Measurements from ENCODE around the gene CDH13. TPM values are rescaled to one million over a fixed set of nuclear protein-coding genes. Genes with fewer than 3 reads are reported as not detected.

The CDH13 gene
- total RNA-seq, 3 donors from 2014 or later, result 4.9 to 11.2 (median 9.8) TPM

DNA sequence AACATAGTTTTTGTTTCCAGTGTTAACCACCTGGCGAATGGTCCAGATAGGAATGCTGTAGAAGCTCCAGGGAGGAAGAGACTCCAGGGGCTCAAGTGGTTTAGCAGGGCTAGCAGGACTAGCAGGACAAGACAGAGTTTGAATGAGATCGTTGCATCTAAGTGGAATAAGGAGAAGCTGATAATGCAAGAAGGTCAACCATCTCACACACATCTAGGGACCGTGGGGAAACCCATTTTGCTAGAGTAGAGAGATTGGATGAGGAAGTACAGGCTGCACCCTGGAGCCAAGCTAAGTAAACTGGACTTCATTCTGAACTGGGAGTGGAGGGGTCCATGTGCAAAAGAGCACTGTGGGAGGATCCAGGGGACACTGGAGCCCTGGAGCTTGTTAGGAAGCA, 1094.9 kb downstream of the CDH13 start:
- H3K4me3 ChIP-seq, result no peak overlapping the region
- TF ChIP-seq, protein P1, sequence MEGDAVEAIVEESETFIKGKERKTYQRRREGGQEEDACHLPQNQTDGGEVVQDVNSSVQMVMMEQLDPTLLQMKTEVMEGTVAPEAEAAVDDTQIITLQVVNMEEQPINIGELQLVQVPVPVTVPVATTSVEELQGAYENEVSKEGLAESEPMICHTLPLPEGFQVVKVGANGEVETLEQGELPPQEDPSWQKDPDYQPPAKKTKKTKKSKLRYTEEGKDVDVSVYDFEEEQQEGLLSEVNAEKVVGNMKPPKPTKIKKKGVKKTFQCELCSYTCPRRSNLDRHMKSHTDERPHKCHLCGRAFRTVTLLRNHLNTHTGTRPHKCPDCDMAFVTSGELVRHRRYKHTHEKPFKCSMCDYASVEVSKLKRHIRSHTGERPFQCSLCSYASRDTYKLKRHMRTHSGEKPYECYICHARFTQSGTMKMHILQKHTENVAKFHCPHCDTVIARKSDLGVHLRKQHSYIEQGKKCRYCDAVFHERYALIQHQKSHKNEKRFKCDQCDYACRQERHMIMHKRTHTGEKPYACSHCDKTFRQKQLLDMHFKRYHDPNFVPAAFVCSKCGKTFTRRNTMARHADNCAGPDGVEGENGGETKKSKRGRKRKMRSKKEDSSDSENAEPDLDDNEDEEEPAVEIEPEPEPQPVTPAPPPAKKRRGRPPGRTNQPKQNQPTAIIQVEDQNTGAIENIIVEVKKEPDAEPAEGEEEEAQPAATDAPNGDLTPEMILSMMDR (IDR thresholded peaks at IDR 0.05), result no peak
- no peaks in the 10 kb centered on the region for H3K9me3 ChIP-seq
- no peak for DNase-seq
- ATAC-seq, result no peak
- H3K4me1 ChIP-seq (ENCODE audit: low read depth), result no peaks in the 10 kb centered on the region
- intact Hi-C loops (cut with DNase I, micrococcal nuclease), result no loop called here
- H3K36me3 ChIP-seq (ENCODE audit: low read depth), result no peaks in the 10 kb centered on the region

DNA sequence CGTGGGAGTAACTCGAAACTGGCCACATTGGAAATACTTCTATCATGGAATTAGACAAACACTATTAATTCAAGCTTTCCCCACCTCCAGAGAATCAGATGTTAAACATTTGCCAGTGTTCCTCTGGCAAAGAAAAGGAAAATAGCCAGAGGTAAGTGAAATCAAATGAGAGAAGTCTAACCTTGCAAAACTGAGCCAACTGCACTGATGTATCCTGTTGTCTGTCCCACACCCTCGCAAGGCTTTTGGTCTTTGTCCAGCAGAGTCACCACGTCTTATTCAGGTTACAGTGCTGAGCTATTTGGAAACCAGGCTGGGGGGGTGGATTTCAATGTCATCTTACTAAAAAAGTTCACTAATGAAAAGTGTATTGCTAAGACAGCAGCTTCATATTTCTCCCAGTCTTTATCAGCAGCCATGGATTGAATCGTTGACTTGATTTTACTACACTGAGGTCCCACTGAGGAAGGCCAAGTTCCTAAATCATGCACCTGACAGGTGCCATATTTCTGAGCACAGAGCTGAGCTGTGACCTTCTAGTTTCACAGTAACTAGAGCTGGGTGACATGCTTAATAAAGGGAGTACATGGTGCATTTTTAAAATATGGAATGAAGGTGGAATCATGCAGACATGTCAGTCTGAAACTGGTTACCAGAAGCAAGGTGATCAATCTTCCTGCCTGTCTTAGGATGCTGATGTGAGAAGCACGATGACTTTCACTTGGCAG, 1095.9 kb downstream of the CDH13 start:
- TF ChIP-seq, protein P1 (IDR thresholded peaks at IDR 0.05), result no peak
- H3K4me1 ChIP-seq (ENCODE audit: low read depth), result no peaks in the 10 kb centered on the region

DNA sequence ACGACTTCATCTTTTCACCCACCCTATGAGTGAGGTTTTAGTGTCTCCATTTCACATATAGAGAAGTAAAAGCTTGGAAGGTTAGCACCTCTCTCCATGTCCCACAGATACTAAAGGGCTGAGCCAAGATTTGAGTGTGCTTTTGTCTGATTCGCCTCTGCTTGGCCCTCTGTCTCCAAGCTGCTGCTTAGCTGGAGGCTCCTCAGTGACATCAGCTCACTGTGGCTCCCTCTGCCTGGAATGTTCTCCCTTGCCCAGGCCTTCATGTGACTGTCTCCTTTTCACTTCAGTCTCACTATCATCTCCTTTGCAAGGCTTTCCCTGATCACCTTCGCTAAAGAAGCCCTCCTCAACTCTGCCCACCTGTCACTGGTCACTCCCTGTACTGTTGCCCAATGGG, 1096.5 kb downstream of the CDH13 start:
- ATAC-seq (no peak), DNase-seq (no peak)
- intact Hi-C loops (cut with DNase I, micrococcal nuclease), result no loop called here
- Histone ChIP-seq H3K4me1 (ENCODE audit: low read depth) (no peaks in the 10 kb centered on the region), H3K4me3 (no peak overlapping the region), H3K9me3 (no peaks in the 10 kb centered on the region), H3K36me3 (ENCODE audit: low read depth) (no peaks in the 10 kb centered on the region)
- TF ChIP-seq, protein P1 (IDR thresholded peaks at IDR 0.05), result no peak

More for the DNA sequence above, 1095.9 kb downstream of the CDH13 start:
- ATAC-seq (no peak), DNase-seq (no peak)
- Histone ChIP-seq H3K4me3 (no peak overlapping the region), H3K9me3 (no peaks in the 10 kb centered on the region), H3K36me3 (ENCODE audit: low read depth) (no peaks in the 10 kb centered on the region)
- intact Hi-C loops (cut with DNase I, micrococcal nuclease), result no loop called here

DNA sequence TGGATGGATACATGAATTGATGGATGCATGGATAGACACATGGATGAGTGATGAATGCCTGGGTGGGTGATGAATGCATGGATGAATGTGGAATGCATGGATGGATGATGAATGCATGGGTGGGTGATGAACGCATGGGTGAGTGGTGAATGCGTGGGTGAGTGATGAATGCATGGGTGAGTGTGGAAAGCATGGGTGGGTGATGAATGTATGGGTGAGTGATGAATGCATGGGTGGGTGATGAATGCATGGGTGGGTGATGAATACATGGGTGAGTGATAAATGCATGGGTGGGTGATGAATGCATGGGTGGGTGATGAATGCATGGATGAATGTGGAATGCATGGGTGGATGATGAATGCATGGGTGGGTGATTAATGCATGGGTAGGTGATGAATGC, 1097.1 kb downstream of the CDH13 start:
- intact Hi-C loops (cut with DNase I, micrococcal nuclease), result no loop called here

DNA sequence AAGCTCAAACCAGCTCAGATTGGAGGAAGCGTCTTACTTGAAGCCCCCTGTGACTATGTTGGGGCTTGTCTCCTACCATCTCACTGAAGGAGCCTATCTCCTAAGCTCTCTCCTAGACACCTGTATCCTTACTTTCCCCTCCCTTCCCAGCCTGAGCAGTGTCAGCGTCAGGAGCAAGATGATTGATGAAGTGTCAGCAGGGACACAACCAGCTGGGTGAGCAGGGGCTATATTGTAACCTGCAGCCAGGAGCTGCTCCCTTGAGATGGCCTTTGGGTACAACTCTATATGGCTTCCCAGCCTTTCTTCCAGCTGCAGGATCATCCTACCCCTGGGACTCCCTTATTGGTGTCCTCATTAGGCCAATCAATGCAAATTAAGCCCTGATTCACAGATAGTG, 1097.8 kb downstream of the CDH13 start:
- Histone ChIP-seq H3K4me3 (no peak overlapping the region), H3K9me3 (no peaks in the 10 kb centered on the region), H3K4me1 (ENCODE audit: low read depth) (no peaks in the 10 kb centered on the region), H3K36me3 (ENCODE audit: low read depth) (no peaks in the 10 kb centered on the region)
- DNase-seq (no peak), ATAC-seq (no peak)
- intact Hi-C loops (cut with DNase I, micrococcal nuclease), result no loop called here
- TF ChIP-seq, protein P1 (IDR thresholded peaks at IDR 0.05), result no peak

More for the DNA sequence above, 1097.1 kb downstream of the CDH13 start:
- DNase-seq, result no peak
- Histone ChIP-seq H3K36me3 (ENCODE audit: low read depth) (no peaks in the 10 kb centered on the region), H3K9me3 (no peaks in the 10 kb centered on the region), H3K4me1 (ENCODE audit: low read depth) (no peaks in the 10 kb centered on the region), H3K4me3 (no peak overlapping the region)
- ATAC-seq, result no peak
- TF ChIP-seq, protein P1 (IDR thresholded peaks at IDR 0.05), result no peak

All from mucosa of descending colon (tissue), 3 donors.